PC-3 (cell line): ENCODE results near the gene SH3RF3. TPM values are rescaled to one million over a fixed set of nuclear protein-coding genes. Genes with fewer than 3 reads are reported as not detected.

Source experiments
- ATAC-seq: fragments of 200-7000 bp; cut with Tn5 transposase; 2 replicates; pipeline ENCODE4 v1.9.1; 2020; ENCODE audit warnings: mild to moderate bottlenecking, moderate library complexity
- BruUV-seq: library from RNA; stranded (reverse); fragments of 400-500 nt; replicated peaks from 2 replicates; lab custom pipeline; 2021; lab: Mats Ljungman, UMichigan
- CTCF ChIA-PET: fragments of 300-600 bp; sonication (Branson Sonifier 250); formaldehyde crosslinking; loops from one replicate; lab custom pipeline; 2022; ENCODE audit warnings: antibody characterized with exemption; lab: Charles Lee
- POLR2A ChIA-PET: fragments of 300-600 bp; sonication (Branson Sonifier 250); formaldehyde crosslinking; loops from one replicate; lab custom pipeline; 2022; ENCODE audit warnings: antibody characterized with exemption; ENCODE audit not compliant: unreplicated experiment; lab: Charles Lee
- DNase-seq: peaks from one replicate; pipeline ENCODE4 v3.0.0-alpha.2; 2015
- H2AFZ ChIP-seq: fragments of 300-600 bp; sonication (generic); 2 replicates; pipeline ENCODE4 v1.6.0; 2016; ENCODE audit warnings: antibody characterized with exemption, low read length
- H3F3A ChIP-seq: fragments of 300-600 bp; sonication (generic); one replicate; pipeline ENCODE4 v1.6.0; 2017; ENCODE audit warnings: antibody characterized with exemption, low read length, control low read depth, mild to moderate bottlenecking; ENCODE audit not compliant: unreplicated experiment
- H3K27ac ChIP-seq: fragments of 300-600 bp; sonication (generic); 2 replicates; pipeline ENCODE4 v1.5.1; 2016; ENCODE audit warnings: mild to moderate bottlenecking, low read length
- H3K27me3 ChIP-seq: fragments of 300-600 bp; sonication (generic); 2 replicates; pipeline ENCODE4 v1.6.1; 2016; ENCODE audit warnings: low read length, mixed read lengths
- H3K36me3 ChIP-seq: fragments of 300-600 bp; sonication (generic); 2 replicates; pipeline ENCODE4 v1.6.1; 2016; ENCODE audit warnings: low read depth, mixed run types, low read length, mixed read lengths
- H3K4me1 ChIP-seq: fragments of 300-600 bp; sonication (generic); 2 replicates; pipeline ENCODE4 v1.5.1; 2016; ENCODE audit warnings: low read length; ENCODE audit not compliant: insufficient read depth
- H3K4me2 ChIP-seq: fragments of 300-600 bp; sonication (generic); 2 replicates; pipeline ENCODE4 v1.6.0; 2016; ENCODE audit warnings: low read length
- H3K4me3 ChIP-seq: fragments of 300-600 bp; sonication (generic); 2 replicates; pipeline ENCODE4 v1.5.1; 2016; ENCODE audit warnings: mild to moderate bottlenecking, low read length, mixed read lengths
- H3K79me2 ChIP-seq: fragments of 300-600 bp; sonication (generic); 2 replicates; pipeline ENCODE4 v1.6.1; 2017; ENCODE audit warnings: low read length, mixed read lengths
- H3K9ac ChIP-seq: fragments of 300-600 bp; sonication (generic); 2 replicates; pipeline ENCODE4 v1.6.0; 2016; ENCODE audit warnings: mild to moderate bottlenecking, low read length
- H3K9me2 ChIP-seq: fragments of 300-600 bp; sonication (generic); replicated peaks from 2 replicates; pipeline ENCODE4 v1.6.1; 2016; ENCODE audit warnings: mixed run types, low read length, mixed read lengths
- H3K9me3 ChIP-seq: fragments of 300-600 bp; sonication (generic); 2 replicates; pipeline ENCODE4 v1.6.1; 2016; ENCODE audit warnings: low read length, mixed read lengths
- H4K20me1 ChIP-seq: fragments of 300-600 bp; sonication (generic); 2 replicates; pipeline ENCODE4 v1.6.1; 2016; ENCODE audit warnings: low read length, mixed read lengths
- EZH2 ChIP-seq: fragments of 300-600 bp; sonication (generic); IDR thresholded peaks from one replicate; pipeline ENCODE4 v1.6.1; 2017; ENCODE audit warnings: antibody characterized with exemption, mild to moderate bottlenecking, low read length; ENCODE audit not compliant: unreplicated experiment
- EZH2phosphoT487 ChIP-seq: fragments of 300-600 bp; sonication (generic); IDR thresholded peaks from 2 replicates; pipeline ENCODE4 v1.6.1; 2018; ENCODE audit warnings: mild to moderate bottlenecking, antibody characterized with exemption, low read length, borderline replicate concordance
- intact Hi-C: fragments of 100-400 bp; cut with micrococcal nuclease; formaldehyde crosslinking; loops from 2 replicates; pipeline ENCODE4 v1.9.0; 2023
- total RNA-seq: library from RNA; depleted of rRNA; stranded (reverse); fragments of >200 nt; gene quantifications from 2 replicates; pipeline ENCODE4 v1.2.3, GENCODE V29; 2014
- TF ChIP-seq, protein P1 (sequence below): fragments of 300-600 bp; sonication (generic); conservative IDR thresholded peaks from 2 replicates; pipeline ENCODE4 v1.5.1; 2017; ENCODE audit warnings: antibody characterized with exemption, low read depth, mild to moderate bottlenecking, low read length

SH3RF3 gene
- total RNA-seq, 1 experiment from 2014 or later = 11.7 TPM

DNA sequence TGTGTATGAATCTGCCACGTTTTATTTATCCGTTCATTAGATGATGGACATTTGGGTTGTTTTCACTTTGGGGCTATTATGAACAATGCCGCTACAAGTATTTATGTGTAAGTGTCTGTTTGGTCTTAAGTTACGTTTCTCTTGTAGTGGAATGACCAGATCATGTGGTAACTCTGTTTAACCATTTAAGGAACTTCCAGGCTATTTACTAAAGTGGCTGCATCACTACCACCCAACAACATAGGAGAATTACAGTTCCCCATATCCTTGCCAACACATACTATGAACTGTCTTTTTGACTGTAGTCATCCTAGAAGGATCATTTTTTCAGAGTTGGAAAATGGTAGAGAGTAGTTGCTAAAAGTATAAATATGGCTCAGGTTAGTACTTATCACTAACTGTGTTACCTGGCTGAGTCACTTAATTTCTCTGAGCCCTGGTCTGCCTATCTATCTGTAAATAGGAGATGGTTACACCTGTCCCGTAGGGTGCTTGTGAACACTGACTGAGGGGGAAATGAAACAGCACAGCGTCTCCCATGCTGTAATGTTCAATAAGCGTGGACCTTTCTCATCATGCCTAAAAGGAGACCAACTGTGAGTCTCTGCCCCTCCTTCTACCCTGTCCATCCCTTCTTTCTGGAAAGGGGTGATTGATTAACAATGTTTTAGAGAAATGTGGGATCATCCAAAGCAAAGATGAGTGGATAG, 103.1 kb downstream of the SH3RF3 start:
- H3K4me3 ChIP-seq = no peak overlapping the region
- no peak for ATAC-seq
- no peak overlapping the region for H3K4me2 ChIP-seq
- no peak overlapping the region for H3K27ac ChIP-seq
- H3K9me2 ChIP-seq = no peaks in the 10 kb centered on the region
- TF ChIP-seq EZH2 (no peak), EZH2phosphoT487 (no peak)
- TF ChIP-seq, protein P1, sequence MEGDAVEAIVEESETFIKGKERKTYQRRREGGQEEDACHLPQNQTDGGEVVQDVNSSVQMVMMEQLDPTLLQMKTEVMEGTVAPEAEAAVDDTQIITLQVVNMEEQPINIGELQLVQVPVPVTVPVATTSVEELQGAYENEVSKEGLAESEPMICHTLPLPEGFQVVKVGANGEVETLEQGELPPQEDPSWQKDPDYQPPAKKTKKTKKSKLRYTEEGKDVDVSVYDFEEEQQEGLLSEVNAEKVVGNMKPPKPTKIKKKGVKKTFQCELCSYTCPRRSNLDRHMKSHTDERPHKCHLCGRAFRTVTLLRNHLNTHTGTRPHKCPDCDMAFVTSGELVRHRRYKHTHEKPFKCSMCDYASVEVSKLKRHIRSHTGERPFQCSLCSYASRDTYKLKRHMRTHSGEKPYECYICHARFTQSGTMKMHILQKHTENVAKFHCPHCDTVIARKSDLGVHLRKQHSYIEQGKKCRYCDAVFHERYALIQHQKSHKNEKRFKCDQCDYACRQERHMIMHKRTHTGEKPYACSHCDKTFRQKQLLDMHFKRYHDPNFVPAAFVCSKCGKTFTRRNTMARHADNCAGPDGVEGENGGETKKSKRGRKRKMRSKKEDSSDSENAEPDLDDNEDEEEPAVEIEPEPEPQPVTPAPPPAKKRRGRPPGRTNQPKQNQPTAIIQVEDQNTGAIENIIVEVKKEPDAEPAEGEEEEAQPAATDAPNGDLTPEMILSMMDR = no peak
- no peak overlapping the region for H2AFZ ChIP-seq
- ChIA-PET POLR2A (no interaction called here), CTCF (no interaction called here)
- no peak for DNase-seq
- peaks cover 14% of the 10 kb centered on the region for H3K4me1 ChIP-seq
- intact Hi-C loops = no loop called here
- H4K20me1 ChIP-seq = no peaks in the 10 kb centered on the region
- H3K27me3 ChIP-seq = no peaks in the 10 kb centered on the region
- no peaks in the 10 kb centered on the region for H3K9me3 ChIP-seq
- H3K9ac ChIP-seq = no peak overlapping the region
- H3K79me2 ChIP-seq = peaks cover 54% of the 10 kb centered on the region
- H3K36me3 ChIP-seq = no peaks in the 10 kb centered on the region
- BruUV-seq = no TSS peak
- no peaks in the 10 kb centered on the region for H3F3A ChIP-seq

DNA sequence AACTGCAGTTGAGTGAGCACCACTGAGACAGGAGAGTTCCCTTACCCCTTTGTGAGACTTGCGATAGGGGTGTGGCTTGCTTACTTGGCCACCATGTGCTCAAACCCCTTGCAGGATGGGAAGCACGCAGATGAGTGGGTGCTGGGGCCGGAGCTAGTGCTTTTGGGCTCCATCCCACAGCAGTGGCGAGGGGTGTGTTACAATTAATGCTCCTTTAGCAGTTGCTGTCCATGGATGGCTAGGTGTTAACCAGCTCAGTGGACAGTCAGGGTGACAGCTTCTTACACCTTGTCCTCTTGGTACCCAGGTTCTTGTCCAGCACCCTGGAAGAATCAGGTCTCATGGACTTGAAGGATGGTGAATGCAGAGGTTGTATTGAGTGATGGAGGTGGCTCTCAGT, 103.9 kb downstream of the SH3RF3 start:
- ATAC-seq (no peak), DNase-seq (no peak)
- POLR2A ChIA-PET = no interaction called here
- H3K4me1 ChIP-seq = peaks cover 21% of the 10 kb centered on the region
- no peaks in the 10 kb centered on the region for H4K20me1 ChIP-seq
- H3K4me2 ChIP-seq = no peak overlapping the region
- H3F3A ChIP-seq = no peaks in the 10 kb centered on the region
- no TSS peak for BruUV-seq
- no peak overlapping the region for H3K9ac ChIP-seq
- no peak overlapping the region for H3K27ac ChIP-seq
- no peaks in the 10 kb centered on the region for H3K36me3 ChIP-seq
- TF ChIP-seq EZH2 = no peak
- no peak for TF ChIP-seq EZH2phosphoT487
- TF ChIP-seq, protein P1 = no peak
- no peak overlapping the region for H2AFZ ChIP-seq
- no peaks in the 10 kb centered on the region for H3K27me3 ChIP-seq
- H3K4me3 ChIP-seq = no peak overlapping the region
- CTCF ChIA-PET = no interaction called here
- intact Hi-C loops = no loop called here
- no peaks in the 10 kb centered on the region for H3K9me3 ChIP-seq
- H3K79me2 ChIP-seq = peaks cover 54% of the 10 kb centered on the region
- H3K9me2 ChIP-seq = no peaks in the 10 kb centered on the region

DNA sequence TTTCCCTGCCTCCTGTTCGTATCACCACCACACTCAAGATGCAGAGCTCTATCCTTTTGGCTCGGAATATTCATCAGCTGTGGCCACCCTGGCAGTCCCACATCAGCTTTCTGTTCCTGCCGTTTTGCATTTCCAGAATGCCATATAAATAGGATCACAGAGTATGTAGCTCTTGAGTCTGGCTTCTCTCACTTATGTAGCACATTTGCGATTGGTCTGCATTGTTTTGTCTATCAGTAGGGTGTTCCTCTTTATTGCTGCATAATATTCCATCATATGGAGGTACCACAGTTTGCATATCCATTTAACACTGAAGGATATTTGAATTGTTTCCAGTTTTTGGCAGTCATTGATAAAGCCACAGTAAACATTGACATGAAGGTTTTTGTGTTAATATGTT, 104.6 kb downstream of the SH3RF3 start:
- Histone ChIP-seq H3K27ac (no peak overlapping the region), H3K9ac (no peak overlapping the region), H3K4me1 (peaks cover 27% of the 10 kb centered on the region), H3K4me2 (no peak overlapping the region), H2AFZ (no peak overlapping the region), H3K4me3 (no peak overlapping the region), H3K79me2 (peaks cover 51% of the 10 kb centered on the region), H3F3A (no peaks in the 10 kb centered on the region), H3K36me3 (no peaks in the 10 kb centered on the region), H3K9me2 (no peaks in the 10 kb centered on the region), H4K20me1 (no peaks in the 10 kb centered on the region), H3K9me3 (no peaks in the 10 kb centered on the region), H3K27me3 (no peaks in the 10 kb centered on the region)
- DNase-seq = no peak
- ChIA-PET CTCF (no interaction called here), POLR2A (no interaction called here)
- ATAC-seq = no peak
- BruUV-seq = no TSS peak
- intact Hi-C loops = no loop called here
- no peak for TF ChIP-seq EZH2
